A549 (cell line): ENCODE results near the gene AHCY.
"Not testable (repeated sequence)": the region's sequence is repeated elsewhere in the genome, so short reads cannot be mapped to it uniquely, and the experiment has no call there.

Experiments
- CBX8 ChIP-seq: fragments of 200-600 bp; sonication (generic); IDR thresholded peaks from 2 replicates; pipeline ENCODE4 v1.6.1; 2016
- EHMT2 ChIP-seq: fragments of 200-600 bp; sonication (generic); IDR thresholded peaks from 2 replicates; pipeline ENCODE4 v1.6.1; 2016; ENCODE audit warnings: antibody characterized with exemption, low read depth, mild to moderate bottlenecking, moderate library complexity
- KDM1A ChIP-seq: fragments of 200-600 bp; sonication (generic); IDR thresholded peaks from 2 replicates; pipeline ENCODE4 v1.6.1; 2016; ENCODE audit warnings: low read depth, mild to moderate bottlenecking
- NFE2L2 ChIP-seq: fragments of 150-350 bp; conservative IDR thresholded peaks from 2 replicates; pipeline ENCODE4 v1.6.1; 2014; ENCODE audit warnings: low read length
- NR3C1 ChIP-seq: fragments of >200 bp; sonication (Bioruptor Twin); formaldehyde crosslinking; IDR thresholded peaks from 3 replicates; pipeline ENCODE4 v1.6.1; 2017
- POLR2A ChIP-seq: IDR thresholded peaks from 2 replicates; pipeline ENCODE4 v1.6.1; 2012; ENCODE audit warnings: mild to moderate bottlenecking, low read length
- RAD21 ChIP-seq, 2 experiments: fragments of >200 bp in 1 of 2; sonication (Bioruptor Twin) in 1 of 2; formaldehyde crosslinking in 1 of 2; IDR thresholded peaks in 1 of 2; conservative IDR thresholded peaks in 1 of 2; 2 replicates in 1 of 2; 3 replicates in 1 of 2; pipeline ENCODE4 v1.6.1; 2012 to 2018; ENCODE audit warnings: inconsistent platforms in 1 of 2
- RFX5 ChIP-seq: fragments of 450-650 bp; IDR thresholded peaks from 2 replicates; pipeline ENCODE4 v1.7.1; 2014; ENCODE audit warnings: antibody characterized with exemption, mild to moderate bottlenecking, moderate library complexity
- SMC3 ChIP-seq: fragments of >200 bp; sonication (Bioruptor Twin); formaldehyde crosslinking; IDR thresholded peaks from 3 replicates; pipeline ENCODE4 v1.6.1; 2018; ENCODE audit warnings: inconsistent platforms
- TF ChIP-seq, protein P1 (sequence below): fragments of >200 bp; sonication (Bioruptor Twin); formaldehyde crosslinking; IDR thresholded peaks from 3 replicates; pipeline ENCODE4 v1.5.1; 2016
- TF ChIP-seq, protein P2 (sequence below): fragments of 450-650 bp; IDR thresholded peaks from 2 replicates; pipeline ENCODE4 v1.6.1; 2014; ENCODE audit warnings: antibody characterized with exemption

DNA sequence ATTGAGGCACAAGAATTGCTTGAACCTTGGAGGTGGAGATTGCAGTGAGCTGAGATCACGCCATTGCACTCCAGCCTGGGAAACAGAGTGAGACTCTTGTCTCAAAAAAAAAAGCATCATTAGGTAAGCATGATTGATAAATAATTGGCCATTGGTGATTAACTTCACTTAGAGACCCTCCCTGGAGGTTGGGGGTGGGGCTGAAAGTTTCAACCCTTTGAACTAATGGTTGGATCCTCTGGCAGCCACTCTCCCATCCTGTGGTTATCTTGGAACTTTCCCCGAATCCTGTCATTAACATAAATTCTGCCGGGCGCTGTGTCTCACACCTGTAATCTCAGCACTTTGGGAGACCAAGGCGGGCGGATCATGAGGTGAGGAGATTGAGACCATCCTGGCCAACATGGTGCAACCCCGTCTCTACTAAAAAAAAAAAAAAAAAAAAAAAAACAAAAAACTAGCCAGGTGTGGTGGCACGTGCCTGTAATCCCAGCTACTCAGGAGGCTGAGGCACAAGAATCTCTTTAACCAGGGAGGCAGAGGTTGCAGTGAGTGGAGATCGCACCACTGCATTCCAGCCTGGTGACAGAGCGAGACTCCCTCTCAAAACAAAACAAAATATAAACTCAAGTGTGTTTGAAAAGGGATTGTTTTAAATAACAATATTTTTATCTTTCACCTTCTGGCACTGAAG is 42.8 kb upstream of the AHCY start:
- not testable (repeated sequence) for TF ChIP-seq RFX5; EHMT2; CBX8; RAD21 (conservative IDR thresholded peaks at IDR 0.05 in 1 of 2, IDR thresholded peaks at IDR 0.05 in 1 of 2); KDM1A; POLR2A; SMC3; NFE2L2; NR3C1
- TF ChIP-seq, protein P1, sequence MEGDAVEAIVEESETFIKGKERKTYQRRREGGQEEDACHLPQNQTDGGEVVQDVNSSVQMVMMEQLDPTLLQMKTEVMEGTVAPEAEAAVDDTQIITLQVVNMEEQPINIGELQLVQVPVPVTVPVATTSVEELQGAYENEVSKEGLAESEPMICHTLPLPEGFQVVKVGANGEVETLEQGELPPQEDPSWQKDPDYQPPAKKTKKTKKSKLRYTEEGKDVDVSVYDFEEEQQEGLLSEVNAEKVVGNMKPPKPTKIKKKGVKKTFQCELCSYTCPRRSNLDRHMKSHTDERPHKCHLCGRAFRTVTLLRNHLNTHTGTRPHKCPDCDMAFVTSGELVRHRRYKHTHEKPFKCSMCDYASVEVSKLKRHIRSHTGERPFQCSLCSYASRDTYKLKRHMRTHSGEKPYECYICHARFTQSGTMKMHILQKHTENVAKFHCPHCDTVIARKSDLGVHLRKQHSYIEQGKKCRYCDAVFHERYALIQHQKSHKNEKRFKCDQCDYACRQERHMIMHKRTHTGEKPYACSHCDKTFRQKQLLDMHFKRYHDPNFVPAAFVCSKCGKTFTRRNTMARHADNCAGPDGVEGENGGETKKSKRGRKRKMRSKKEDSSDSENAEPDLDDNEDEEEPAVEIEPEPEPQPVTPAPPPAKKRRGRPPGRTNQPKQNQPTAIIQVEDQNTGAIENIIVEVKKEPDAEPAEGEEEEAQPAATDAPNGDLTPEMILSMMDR, result not testable (repeated sequence)
- TF ChIP-seq, protein P2, sequence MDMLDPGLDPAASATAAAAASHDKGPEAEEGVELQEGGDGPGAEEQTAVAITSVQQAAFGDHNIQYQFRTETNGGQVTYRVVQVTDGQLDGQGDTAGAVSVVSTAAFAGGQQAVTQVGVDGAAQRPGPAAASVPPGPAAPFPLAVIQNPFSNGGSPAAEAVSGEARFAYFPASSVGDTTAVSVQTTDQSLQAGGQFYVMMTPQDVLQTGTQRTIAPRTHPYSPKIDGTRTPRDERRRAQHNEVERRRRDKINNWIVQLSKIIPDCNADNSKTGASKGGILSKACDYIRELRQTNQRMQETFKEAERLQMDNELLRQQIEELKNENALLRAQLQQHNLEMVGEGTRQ, result not testable (repeated sequence)
